Prostate gland (tissue), 2 donors: ENCODE results near the gene VPS45.

Experiments used
- CTCF ChIP-seq, 4 experiments: fragments of 200-600 bp in 2 of 4; fragments of 450-650 bp in 2 of 4; sonication (generic) in 2 of 4; IDR thresholded peaks; 1 replicate in 3 of 4; 2 replicates in 1 of 4; pipeline ENCODE4 v1.5.1; 2016 to 2019; ENCODE audit warnings: antibody characterized with exemption in 4 of 4, mild to moderate bottlenecking in 2 of 4, moderate library complexity in 2 of 4
- POLR2A ChIP-seq: fragments of 450-650 bp; IDR thresholded peaks from one replicate; pipeline ENCODE4 v1.6.1; 2016; ENCODE audit warnings: antibody characterized with exemption, mild to moderate bottlenecking
- POLR2AphosphoS5 ChIP-seq: sonication (generic); formaldehyde crosslinking; IDR thresholded peaks from one replicate; pipeline ENCODE4 v1.6.1; 2017; ENCODE audit warnings: antibody characterized with exemption

DNA sequence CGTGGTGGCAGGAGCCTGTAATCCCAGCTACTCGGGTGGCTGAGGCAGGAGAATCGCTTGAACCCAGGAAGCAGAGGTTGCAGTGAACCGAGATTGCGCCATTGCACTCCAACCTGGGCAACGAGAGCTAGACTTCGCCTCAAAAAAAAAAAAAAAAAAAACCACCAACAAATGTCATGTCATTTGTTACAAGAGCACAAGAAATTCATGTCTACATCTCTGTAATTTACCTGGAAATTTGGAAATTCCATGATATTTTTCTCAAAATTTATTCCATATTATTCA, 16.5 kb upstream of the VPS45 start:
- no peak for TF ChIP-seq CTCF (IDR thresholded peaks at IDR 0.05)
- no peak for TF ChIP-seq POLR2A
- TF ChIP-seq POLR2AphosphoS5: no peak
